SU-DHL-6 (cell line): Measurements from ENCODE around the gene MRPS22.

Experiments
- CTCF ChIP-seq: fragments of 200-600 bp; sonication (generic); IDR thresholded peaks from one replicate; pipeline ENCODE4 v1.5.1; 2017; ENCODE audit warnings: antibody characterized with exemption, mild to moderate bottlenecking, low read length, moderate library complexity; ENCODE audit not compliant: insufficient read depth, poor library complexity, severe bottlenecking
- EZH2phosphoT487 ChIP-seq: fragments of 200-600 bp; sonication (generic), shearing (Covaris generic); conservative IDR thresholded peaks from 2 replicates; pipeline ENCODE4 v1.6.1; 2018; ENCODE audit warnings: mild to moderate bottlenecking, antibody characterized with exemption, low read length, moderate library complexity, mixed read lengths

GRCh38 chr3:139396707-139397106 lies 52.9 kb downstream of the MRPS22 start:
- TF ChIP-seq CTCF, result no peak
- no peak for TF ChIP-seq EZH2phosphoT487
